Sigmoid colon (tissue), 3 donors: ENCODE measurements around the gene TMEM18.

ENCODE experiments used
- CTCF ChIP-seq, 4 experiments: fragments of 450-650 bp in 3 of 4; fragments of 200-600 bp in 1 of 4; IDR thresholded peaks; one replicate each; pipeline ENCODE4 v1.5.1; 2016 to 2019; ENCODE audit warnings: antibody characterized with exemption in 4 of 4, mild to moderate bottlenecking in 3 of 4, moderate library complexity in 2 of 4
- POLR2A ChIP-seq, 2 donors: fragments of 450-650 bp; IDR thresholded peaks; one replicate each; pipeline ENCODE4 v1.6.1; 2016; ENCODE audit warnings: antibody characterized with exemption in 2 of 2, mild to moderate bottlenecking in 2 of 2, moderate library complexity in 2 of 2

GRCh38 chr2:677056-677958, at the start of gene TMEM18:
- TF ChIP-seq CTCF (IDR thresholded peaks at IDR 0.05) (peak in 2 of 4 experiments; percentile 13 to 30), POLR2A (IDR thresholded peaks at IDR 0.05) (peak; percentile 75 to 84)
